Smooth muscle cell (in vitro differentiated cells): ENCODE measurements around the gene LEKR1. TPM values are rescaled to one million over a fixed set of nuclear protein-coding genes. Genes with fewer than 3 reads are reported as not detected.

Experiments
- DNase-seq: peaks from one replicate; lab custom pipeline; 2025; ENCODE audit not compliant: unreplicated experiment; lab: John Stamatoyannopoulos, UW
- H2AFZ ChIP-seq: fragments of 200-600 bp; sonication (generic); 2 replicates; pipeline ENCODE4 v1.6.0; 2016; ENCODE audit warnings: antibody characterized with exemption, low read depth, mild to moderate bottlenecking
- H3F3A ChIP-seq: fragments of 200-600 bp; sonication (generic); 2 replicates; pipeline ENCODE4 v1.6.0; 2017; ENCODE audit warnings: antibody characterized with exemption, low read depth
- H3K27ac ChIP-seq: fragments of 200-600 bp; sonication (generic); 2 replicates; pipeline ENCODE4 v1.5.1; 2016; ENCODE audit warnings: low read depth, mild to moderate bottlenecking
- H3K27me3 ChIP-seq: fragments of 200-600 bp; sonication (generic); 2 replicates; pipeline ENCODE4 v1.6.1; 2016; ENCODE audit warnings: low read depth, mild to moderate bottlenecking
- H3K36me3 ChIP-seq: fragments of 200-600 bp; sonication (generic); 2 replicates; pipeline ENCODE4 v1.5.1; 2016; ENCODE audit warnings: low read depth
- H3K4me1 ChIP-seq: fragments of 200-600 bp; sonication (generic); 2 replicates; pipeline ENCODE4 v1.5.1; 2016; ENCODE audit warnings: low read depth
- H3K4me2 ChIP-seq: fragments of 200-600 bp; sonication (generic); 2 replicates; pipeline ENCODE4 v1.6.0; 2016; ENCODE audit warnings: mild to moderate bottlenecking
- H3K4me3 ChIP-seq: fragments of 200-600 bp; sonication (generic); 2 replicates; pipeline ENCODE4 v1.5.1; 2016; ENCODE audit warnings: mild to moderate bottlenecking
- H3K79me2 ChIP-seq: fragments of 200-600 bp; sonication (generic); 2 replicates; pipeline ENCODE4 v1.6.0; 2016; ENCODE audit warnings: low read depth, mild to moderate bottlenecking
- H3K9ac ChIP-seq: fragments of 200-600 bp; sonication (generic); 2 replicates; pipeline ENCODE4 v1.6.0; 2016; ENCODE audit warnings: low read depth
- H3K9me3 ChIP-seq: fragments of 200-600 bp; sonication (generic); replicated peaks from 2 replicates; pipeline ENCODE4 v1.5.1; 2016; ENCODE audit warnings: low read depth
- H4K20me1 ChIP-seq: fragments of 200-600 bp; sonication (generic); 2 replicates; pipeline ENCODE4 v1.6.0; 2016; ENCODE audit warnings: low read depth
- CTCF ChIP-seq: fragments of 200-600 bp; sonication (generic); IDR thresholded peaks from 2 replicates; pipeline ENCODE4 v1.5.1; 2017; ENCODE audit warnings: borderline replicate concordance, mild to moderate bottlenecking, antibody characterized with exemption; ENCODE audit not compliant: insufficient read depth, poor library complexity, severe bottlenecking
- WGBS: methylation state at CpG from one replicate; pipeline ENCODE4 v1.1.7; 2016; ENCODE audit warnings: low lambda C conversion rate; 5-methylcytosine and 5-hydroxymethylcytosine counted together
- polyA plus RNA-seq: library from polyadenylated mRNA; unstranded; fragments of >200 nt; fragmentation: Nextera tagmentation; extraction: Ambion mirVana; gene quantifications from 2 replicates; pipeline ENCODE4 v1.2.1, GENCODE V29; 2016
- total RNA-seq: library from RNA; depleted of rRNA; stranded (reverse); fragments of >200 nt; gene quantifications from 2 replicates; pipeline ENCODE4 v1.2.3, GENCODE V29; 2014

LEKR1 gene
- total and polyA plus RNA-seq, 2 experiments from 2014 or later, result 1.3 to 2.3 TPM

- Histone ChIP-seq H3K27ac (no peak overlapping the region), H3K4me1 (no peaks in the 10 kb centered on the region), H3K4me3 (no peak overlapping the region), H3F3A (no peaks in the 10 kb centered on the region), H3K4me2 (no peak overlapping the region), H3K36me3 (no peaks in the 10 kb centered on the region), H3K27me3 (no peaks in the 10 kb centered on the region), H3K9ac (no peak overlapping the region), H3K9me3 (no peaks in the 10 kb centered on the region), H3K79me2 (no peaks in the 10 kb centered on the region), H4K20me1 (no peaks in the 10 kb centered on the region), H2AFZ (no peak overlapping the region)
- no peak for DNase-seq
- no peak for TF ChIP-seq CTCF
Observed at GRCh38 chr3:157023226-157023625, 197.1 kb downstream of the LEKR1 start.

- Histone ChIP-seq H4K20me1 (no peaks in the 10 kb centered on the region), H3K27me3 (no peaks in the 10 kb centered on the region), H3K4me2 (no peak overlapping the region), H3K4me1 (peaks cover under 1% of the 10 kb centered on the region), H3K9me3 (no peaks in the 10 kb centered on the region), H2AFZ (no peak overlapping the region), H3K27ac (no peak overlapping the region), H3K79me2 (no peaks in the 10 kb centered on the region), H3F3A (no peaks in the 10 kb centered on the region), H3K4me3 (no peak overlapping the region), H3K36me3 (no peaks in the 10 kb centered on the region), H3K9ac (no peak overlapping the region)
- 68% methylated on average over 1 of the region's 1 CpG for WGBS
- no peak for DNase-seq
- no peak for TF ChIP-seq CTCF
Observed at GRCh38 chr3:157026091-157026490, 199.9 kb downstream of the LEKR1 start.

- Histone ChIP-seq H2AFZ (no peak overlapping the region), H3K27me3 (no peaks in the 10 kb centered on the region), H3K79me2 (no peaks in the 10 kb centered on the region), H3F3A (no peaks in the 10 kb centered on the region), H3K27ac (no peak overlapping the region), H3K4me1 (peaks cover 6% of the 10 kb centered on the region), H3K4me2 (no peak overlapping the region), H3K9ac (no peak overlapping the region), H4K20me1 (no peaks in the 10 kb centered on the region), H3K4me3 (no peak overlapping the region), H3K9me3 (no peaks in the 10 kb centered on the region), H3K36me3 (no peaks in the 10 kb centered on the region)
- TF ChIP-seq CTCF, result no peak
- no peak for DNase-seq
- WGBS, result 70% methylated on average over 7 of the region's 7 CpGs
Observed at GRCh38 chr3:157027861-157028745, 201.9 kb downstream of the LEKR1 start.

GRCh38 chr3:157029365-157029790 is 203.2 kb downstream of the LEKR1 start:
- no peaks in the 10 kb centered on the region for H3K36me3 ChIP-seq
- H3K4me3 ChIP-seq, result no peak overlapping the region
- TF ChIP-seq CTCF, result no peak
- H3K4me1 ChIP-seq, result peaks cover 6% of the 10 kb centered on the region
- no peaks in the 10 kb centered on the region for H4K20me1 ChIP-seq
- H3K27me3 ChIP-seq, result no peaks in the 10 kb centered on the region
- no peak overlapping the region for H3K27ac ChIP-seq
- no peak for DNase-seq
- no peaks in the 10 kb centered on the region for H3K79me2 ChIP-seq
- H3K4me2 ChIP-seq, result no peak overlapping the region
- no peak overlapping the region for H3K9ac ChIP-seq
- H3K9me3 ChIP-seq, result no peaks in the 10 kb centered on the region
- 92% methylated on average over 3 of the region's 3 CpGs for WGBS
- H3F3A ChIP-seq, result no peaks in the 10 kb centered on the region
- no peak overlapping the region for H2AFZ ChIP-seq
